Effector CD4-positive, alpha-beta T cell (primary cell): ENCODE results near the gene CLMN.

ENCODE experiments used
- DNase-seq: peaks from one replicate; pipeline ENCODE4 v3.0.0-alpha.2; 2020

Gene CLMN

DNA sequence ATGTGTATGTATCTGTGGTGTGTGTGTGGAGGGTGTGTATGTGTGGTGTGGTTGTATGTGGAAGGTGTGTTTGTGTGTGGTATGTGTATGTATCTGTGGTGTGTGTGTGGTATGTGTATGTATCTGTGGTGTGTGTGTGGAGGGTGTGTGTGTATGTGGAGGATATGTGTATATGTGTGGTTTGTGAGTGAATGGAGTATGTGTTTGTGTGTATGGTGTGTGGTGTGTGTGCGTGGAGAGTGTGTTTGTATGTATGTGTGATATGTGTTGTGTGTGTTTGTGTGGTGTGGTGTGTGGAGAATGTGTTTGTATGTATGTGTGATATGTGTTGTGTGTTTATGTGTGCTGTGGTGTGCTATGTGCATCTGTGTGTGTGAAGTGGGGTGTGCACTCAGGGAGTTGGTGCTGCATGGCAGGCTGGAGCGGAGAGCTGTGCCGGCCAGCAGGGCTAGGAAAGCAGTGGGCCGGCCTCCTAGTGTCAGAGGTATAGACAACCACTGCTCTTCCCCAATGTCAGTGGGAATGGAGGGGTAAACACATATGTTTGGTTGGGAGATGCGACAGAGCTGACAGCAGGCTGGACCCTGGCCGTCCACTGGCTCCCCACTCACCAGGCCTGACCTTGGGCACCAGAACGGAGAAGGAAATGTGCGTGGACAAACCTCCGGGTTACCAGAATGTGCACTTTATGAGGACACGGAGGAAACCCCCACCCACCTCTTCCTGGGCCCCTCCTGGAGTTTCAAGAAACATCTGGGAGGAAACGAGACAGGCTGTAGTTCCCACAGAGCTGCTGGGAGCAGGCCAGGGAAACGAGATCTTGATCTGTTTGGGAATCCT is 60.7 kb downstream of the CLMN start:
- no peak for DNase-seq

DNA sequence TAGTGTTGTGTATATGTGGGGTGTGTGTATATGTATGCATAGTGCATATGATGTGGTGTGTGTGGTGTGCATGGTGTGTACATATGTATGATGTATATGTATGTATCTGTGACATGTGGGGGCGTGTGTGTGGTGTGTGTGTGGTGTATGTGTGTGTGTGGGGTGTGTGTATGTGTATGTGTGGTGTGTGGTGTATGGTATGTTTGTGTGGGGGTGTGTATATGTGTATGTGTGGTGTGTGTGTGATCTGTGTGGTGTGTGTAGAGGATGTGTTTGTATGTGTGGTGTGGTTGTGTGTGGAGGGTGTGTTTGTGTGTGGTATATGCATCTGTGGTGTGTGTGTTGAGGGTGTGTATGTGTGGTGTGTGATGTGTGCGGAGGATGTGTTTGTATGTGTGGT is 61.6 kb downstream of the CLMN start:
- no peak for DNase-seq

- no peak for DNase-seq
Measured at GRCh38 chr14:95257521-95257920, 62.2 kb downstream of the CLMN start.

GRCh38 chr14:95256776-95257060 is 63.0 kb downstream of the CLMN start:
- no peak for DNase-seq

GRCh38 chr14:95256002-95256775 is 63.5 kb downstream of the CLMN start:
- no peak for DNase-seq

DNA sequence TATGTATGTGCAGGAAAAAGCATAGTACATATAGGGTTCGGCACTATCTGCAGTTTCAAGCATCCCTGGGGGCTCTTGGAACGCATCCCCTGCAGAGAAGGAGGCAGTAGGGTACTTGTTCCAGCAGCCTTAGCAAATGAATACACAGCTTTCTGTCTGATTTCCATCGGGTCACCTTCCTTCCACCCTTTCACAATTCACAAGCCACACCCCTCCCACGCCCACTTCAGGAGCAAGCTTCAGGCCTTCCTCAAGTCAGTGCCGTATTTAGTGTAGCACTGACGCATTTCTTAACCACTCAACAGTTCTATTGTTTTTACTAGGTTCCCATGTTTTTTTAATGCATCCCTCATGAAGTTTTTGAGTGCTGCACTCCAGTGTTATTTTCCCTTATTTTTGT is 64.2 kb downstream of the CLMN start:
- DNase-seq = no peak

- DNase-seq = no peak
Measured at GRCh38 chr14:95255013-95255412, 64.7 kb downstream of the CLMN start.

GRCh38 chr14:95254288-95254687 is 65.4 kb downstream of the CLMN start:
- DNase-seq = no peak

GRCh38 chr14:95253039-95253630 is 66.6 kb downstream of the CLMN start:
- no peak for DNase-seq

DNA sequence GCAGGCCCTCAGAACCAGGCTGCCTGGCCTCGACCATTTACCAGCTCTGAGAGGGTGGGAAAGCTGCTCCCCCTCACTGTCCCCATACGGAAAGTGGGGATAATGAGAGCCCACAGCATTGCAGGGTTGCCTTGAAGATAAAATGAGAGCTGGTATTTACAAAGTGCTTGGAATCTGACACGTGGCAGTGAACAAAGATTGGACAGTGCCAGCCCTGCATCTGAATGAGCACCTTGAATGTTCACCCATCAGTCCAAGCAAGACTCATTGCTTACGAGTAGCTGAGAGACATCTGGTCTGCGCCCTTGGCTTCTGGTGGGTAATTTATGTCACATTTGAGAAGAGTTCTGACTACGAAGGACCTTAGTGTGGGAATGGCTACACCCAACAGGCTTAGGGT is 67.5 kb downstream of the CLMN start:
- no peak for DNase-seq

DNA sequence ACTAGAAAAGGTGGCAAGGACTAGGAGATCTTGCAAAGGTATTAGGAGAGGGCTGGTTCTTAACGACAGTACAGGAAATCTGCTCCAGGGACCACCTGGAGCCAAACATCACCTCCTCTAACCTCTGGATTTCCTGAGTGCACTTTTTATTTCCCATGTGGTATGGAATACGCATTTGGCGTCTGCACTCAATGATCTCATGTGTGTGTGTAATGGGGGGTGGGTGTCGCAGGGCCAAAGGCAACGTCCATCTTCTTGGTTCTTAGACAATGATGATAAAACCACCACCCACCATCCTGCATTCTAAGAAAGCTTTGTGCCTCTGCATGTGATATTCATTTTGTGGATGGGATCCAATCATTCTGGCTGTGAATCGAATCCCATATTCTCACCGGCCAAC is 68.8 kb downstream of the CLMN start:
- DNase-seq = no peak

- no peak for DNase-seq
Measured at GRCh38 chr14:95250140-95250769, 69.5 kb downstream of the CLMN start.

GRCh38 chr14:95248432-95248831 is 71.3 kb downstream of the CLMN start:
- DNase-seq = no peak

DNA sequence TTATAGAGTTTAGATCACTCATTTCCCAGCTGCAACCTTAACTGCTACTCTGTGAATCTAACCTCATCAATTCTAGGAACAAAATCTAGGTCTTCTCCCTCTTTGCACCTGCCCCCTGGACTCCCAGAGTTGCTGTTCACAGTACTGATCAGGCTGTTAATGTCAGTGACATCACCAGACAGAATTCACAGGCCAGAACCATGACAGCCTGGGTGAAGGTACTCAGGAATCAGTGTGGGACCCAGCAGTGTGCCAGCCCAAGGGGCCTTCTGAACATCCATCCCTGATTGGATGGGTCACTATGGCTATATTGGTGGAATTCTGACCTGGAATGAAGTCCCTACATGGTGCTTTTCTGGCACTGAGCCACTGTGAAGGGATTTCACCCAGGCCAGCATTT is 72.8 kb downstream of the CLMN start:
- no peak for DNase-seq

DNA sequence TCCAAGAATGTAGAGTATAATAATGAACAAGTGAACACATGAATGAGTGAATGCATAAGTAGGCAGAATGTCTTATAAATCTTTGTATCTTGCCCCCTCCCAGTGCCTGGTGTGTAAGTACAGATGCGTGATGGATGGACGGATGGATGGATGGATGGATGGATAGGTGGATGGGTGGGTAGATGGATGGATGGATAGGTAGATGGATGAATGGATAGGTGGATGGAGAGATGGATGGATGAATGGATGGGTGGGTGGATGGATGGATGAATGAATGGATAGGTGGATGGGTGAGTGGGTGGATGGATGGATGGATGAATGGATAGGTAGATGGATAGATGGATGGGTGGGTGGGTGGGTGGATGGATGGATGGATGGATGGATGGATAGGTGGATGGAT is 74.4 kb downstream of the CLMN start:
- no peak for DNase-seq

GRCh38 chr14:95244587-95244986 is 75.1 kb downstream of the CLMN start:
- no peak for DNase-seq

DNA sequence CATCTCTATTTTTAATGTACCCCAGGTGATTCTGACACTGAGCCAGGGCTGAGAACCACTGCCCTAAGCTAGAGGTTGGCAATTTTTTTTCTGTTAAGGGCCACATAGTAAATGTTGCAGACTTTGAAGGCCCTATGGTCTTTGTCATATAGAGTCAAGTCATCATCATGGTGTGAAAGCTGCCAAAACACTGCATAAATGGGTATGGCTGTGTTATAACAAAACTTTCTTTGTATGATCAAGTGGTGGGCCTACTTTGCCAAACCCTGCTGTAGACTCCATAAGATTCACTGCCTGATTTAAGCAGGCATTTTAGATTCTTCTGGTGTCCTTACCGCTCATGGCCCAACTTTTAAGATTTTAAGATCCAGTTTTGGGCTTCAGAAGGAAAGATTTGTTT is 76.8 kb downstream of the CLMN start:
- DNase-seq = no peak

DNA sequence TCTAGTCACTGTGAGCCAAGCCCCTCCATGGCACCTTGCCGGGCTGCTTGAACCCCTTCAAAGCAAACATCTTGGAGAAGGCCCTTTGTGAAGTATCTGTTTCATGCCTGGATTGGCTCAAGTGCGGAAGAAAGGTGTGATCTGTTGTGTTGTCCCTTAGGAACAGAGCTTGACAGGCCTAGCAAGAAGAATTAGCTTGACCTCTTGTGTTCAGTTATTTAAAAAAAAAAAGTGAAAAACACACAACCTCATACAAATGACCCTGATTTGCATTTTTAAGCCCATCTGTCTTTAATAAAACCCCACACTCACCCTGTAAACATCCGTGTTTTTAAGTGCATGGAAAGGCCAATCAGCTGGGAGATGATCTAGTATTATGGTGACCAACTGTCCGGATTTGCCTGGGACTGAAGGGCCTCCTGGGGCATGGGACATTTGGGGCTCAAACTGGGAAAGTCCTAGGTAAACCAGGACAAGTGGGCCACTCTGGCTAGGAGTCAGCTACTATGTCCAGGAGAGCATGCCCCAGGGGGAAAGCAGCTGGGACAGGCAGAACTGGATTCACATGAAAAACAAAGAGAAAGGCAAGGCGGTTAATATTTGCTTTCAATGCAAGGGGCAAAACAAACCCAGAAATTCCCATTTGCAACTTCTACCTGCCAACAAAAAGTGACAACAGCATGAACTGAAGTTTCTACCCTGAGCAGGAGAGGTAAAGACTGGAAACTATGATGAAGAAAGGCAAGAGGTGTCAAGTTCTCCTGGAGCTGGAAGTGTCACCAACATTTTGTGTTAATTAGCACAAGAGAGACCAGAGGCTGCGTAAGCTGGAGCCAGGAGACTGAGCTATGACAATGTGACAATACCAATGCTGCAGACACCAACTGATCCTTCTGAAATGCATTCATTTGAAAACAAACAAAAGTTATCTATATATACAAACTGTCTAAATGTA is 78.6 kb downstream of the CLMN start:
- DNase-seq = no peak

DNA sequence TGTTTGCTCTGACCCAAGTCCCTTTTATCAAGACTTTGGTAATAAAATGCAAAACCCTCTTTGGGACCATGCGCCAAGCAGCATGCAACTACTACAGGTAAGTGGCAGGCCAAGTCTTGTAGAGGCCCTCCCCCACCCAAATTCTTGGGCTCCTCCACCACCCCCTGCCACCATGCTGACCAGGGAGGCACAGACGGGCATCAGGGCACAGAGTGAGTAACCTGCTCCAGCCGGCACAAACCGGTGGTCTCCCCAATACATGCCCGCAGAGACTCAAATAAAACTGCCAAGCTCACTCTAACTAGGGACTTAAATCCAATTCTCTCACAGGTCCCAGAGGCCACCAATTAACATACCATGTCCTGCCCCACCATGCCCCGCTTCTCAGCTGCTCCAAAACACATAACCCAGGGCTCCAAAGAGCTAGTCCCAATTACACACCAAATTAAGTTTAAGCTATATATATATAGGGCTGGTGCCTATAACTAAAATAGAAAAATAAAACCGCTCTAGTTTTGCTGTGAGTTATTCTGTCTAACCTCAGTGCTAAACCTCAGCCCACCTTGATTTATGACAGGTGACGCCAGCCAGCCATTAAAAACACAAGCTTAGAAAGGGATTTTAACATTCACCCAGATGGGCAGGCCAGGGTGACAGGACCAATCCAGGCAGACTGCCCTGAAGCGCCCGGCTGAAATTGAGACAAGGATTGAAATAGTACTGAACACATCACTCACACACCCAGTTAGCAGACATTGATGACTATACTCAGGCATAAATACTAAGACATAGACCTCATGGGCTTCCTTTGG is 81.0 kb downstream of the CLMN start:
- no peak for DNase-seq

- DNase-seq = no peak
Measured at GRCh38 chr14:95237958-95238340, 81.8 kb downstream of the CLMN start.

GRCh38 chr14:95237121-95237957 is 82.4 kb downstream of the CLMN start:
- DNase-seq = no peak
